Left ventricle myocardium inferior (tissue), 1 donor: ENCODE results near the gene GSKIP. TPM values are rescaled to one million over a fixed set of nuclear protein-coding genes. Genes with fewer than 3 reads are reported as not detected.

Experiments used
- DNase-seq: peaks from one replicate; pipeline ENCODE4 v3.0.0-alpha.2; 2020
- H3K27ac ChIP-seq: fragments of 200-600 bp; replicated peaks from 2 replicates; pipeline ENCODE4 v1.8.0; 2021
- H3K27me3 ChIP-seq: fragments of 200-600 bp; 2 replicates; pipeline ENCODE4 v1.8.0; 2021; ENCODE audit warnings: low read depth
- H3K36me3 ChIP-seq: fragments of 200-600 bp; 2 replicates; pipeline ENCODE4 v1.8.0; 2021
- H3K4me1 ChIP-seq: fragments of 200-600 bp; 2 replicates; pipeline ENCODE4 v1.8.0; 2021
- H3K4me3 ChIP-seq: fragments of 200-600 bp; 2 replicates; pipeline ENCODE4 v1.8.0; 2021; ENCODE audit warnings: mild to moderate bottlenecking, moderate library complexity
- H3K9me3 ChIP-seq: fragments of 200-600 bp; replicated peaks from 2 replicates; pipeline ENCODE4 v1.8.0; 2021
- intact Hi-C: fragments of 100-400 bp; cut with micrococcal nuclease; formaldehyde crosslinking; loops from one replicate; pipeline ENCODE4 v1.11.0; 2022
- total RNA-seq: library from RNA; stranded (reverse); fragmentation: NEBNext Ultra II Directional; extraction: Animal tissue kit (Norgen Biotek cat#: 25700); gene quantifications from one replicate; pipeline ENCODE4 v1.2.1, GENCODE V29; 2021
- TF ChIP-seq, protein P1 (sequence below): fragments of 200-600 bp; IDR thresholded peaks from 2 replicates; pipeline ENCODE4 v1.8.0; 2021; ENCODE audit warnings: antibody characterized with exemption, mild to moderate bottlenecking, borderline replicate concordance
- donor health status: DM: no; HTN: yes; CAD: no; lungs with severe emphysema.

The GSKIP gene
- total RNA-seq, 1 donor from 2014 or later, result 12.1 TPM

DNA sequence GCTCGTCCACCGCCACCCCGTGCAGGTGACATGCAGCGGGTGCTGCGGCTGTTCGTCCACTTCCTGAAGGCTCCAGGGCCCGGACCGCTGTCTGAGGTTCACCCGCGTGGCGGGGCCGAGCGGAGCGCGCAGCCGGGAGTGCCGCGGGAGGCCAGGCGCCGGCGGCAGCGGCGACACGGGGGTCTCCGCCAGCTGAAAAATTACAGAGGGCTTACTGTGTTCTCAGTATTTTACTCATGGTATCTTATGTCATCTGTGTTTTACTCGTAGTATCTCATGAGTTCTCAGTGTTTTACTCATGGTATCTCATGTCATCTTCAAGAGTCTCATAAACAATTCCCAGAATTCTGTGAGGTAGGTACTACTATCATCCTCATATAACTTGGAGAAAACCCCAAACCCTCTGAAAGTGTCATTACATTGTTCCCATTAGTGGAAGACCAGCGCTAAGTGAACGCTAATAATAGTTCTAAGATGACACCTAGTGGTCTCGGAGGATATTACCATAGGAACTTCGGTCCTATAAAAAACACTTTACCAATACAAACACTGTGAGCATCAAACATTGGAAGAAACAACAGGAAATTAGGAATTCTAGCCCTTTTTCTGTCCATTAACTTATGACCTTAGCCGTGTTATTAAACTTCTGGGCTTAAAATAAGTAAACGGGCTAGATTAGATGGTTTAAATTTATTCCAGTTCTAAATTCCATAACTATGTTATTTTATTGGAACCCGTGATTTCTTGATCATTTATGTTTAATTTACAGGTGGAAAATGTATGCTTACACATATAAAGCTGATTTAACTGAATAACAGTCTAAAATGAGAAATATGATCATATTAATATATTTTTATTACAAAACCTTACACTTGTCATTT is 61.0 kb downstream of the GSKIP start:
- intact Hi-C loops, result loop anchor here (10.0 kb wide), 2 partner anchors 130 to 320 kb away; no protein-coding TSS in a partner anchor
- no peak for DNase-seq
- TF ChIP-seq, protein P1, sequence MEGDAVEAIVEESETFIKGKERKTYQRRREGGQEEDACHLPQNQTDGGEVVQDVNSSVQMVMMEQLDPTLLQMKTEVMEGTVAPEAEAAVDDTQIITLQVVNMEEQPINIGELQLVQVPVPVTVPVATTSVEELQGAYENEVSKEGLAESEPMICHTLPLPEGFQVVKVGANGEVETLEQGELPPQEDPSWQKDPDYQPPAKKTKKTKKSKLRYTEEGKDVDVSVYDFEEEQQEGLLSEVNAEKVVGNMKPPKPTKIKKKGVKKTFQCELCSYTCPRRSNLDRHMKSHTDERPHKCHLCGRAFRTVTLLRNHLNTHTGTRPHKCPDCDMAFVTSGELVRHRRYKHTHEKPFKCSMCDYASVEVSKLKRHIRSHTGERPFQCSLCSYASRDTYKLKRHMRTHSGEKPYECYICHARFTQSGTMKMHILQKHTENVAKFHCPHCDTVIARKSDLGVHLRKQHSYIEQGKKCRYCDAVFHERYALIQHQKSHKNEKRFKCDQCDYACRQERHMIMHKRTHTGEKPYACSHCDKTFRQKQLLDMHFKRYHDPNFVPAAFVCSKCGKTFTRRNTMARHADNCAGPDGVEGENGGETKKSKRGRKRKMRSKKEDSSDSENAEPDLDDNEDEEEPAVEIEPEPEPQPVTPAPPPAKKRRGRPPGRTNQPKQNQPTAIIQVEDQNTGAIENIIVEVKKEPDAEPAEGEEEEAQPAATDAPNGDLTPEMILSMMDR, result peak; percentile 82

DNA sequence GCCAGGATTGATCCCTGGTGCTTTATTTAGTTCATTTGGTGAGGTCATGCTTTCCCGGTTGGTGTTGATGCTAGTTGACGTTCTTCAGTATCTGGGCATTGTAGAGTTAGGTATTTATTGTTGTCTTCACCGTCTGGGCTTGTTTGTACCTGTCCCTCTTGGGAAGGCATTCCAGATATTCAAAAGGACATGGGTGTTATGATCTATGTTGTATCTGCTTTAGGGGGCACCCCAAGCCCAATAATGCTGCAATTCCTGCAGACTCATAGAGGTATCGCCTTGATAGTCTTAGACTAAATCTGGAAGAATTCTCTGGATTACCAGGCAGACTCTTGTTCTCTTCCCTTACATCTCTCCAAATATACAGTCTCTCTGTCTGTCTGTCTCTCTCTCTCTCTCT is 70.7 kb downstream of the GSKIP start:
- TF ChIP-seq, protein P1, result no peak
- H3K4me1 ChIP-seq, result no peaks in the 10 kb centered on the region
- no peak overlapping the region for H3K27ac ChIP-seq
- peaks cover 24% of the 10 kb centered on the region for H3K27me3 ChIP-seq
- intact Hi-C loops, result no loop called here
- DNase-seq, result no peak
- H3K4me3 ChIP-seq, result no peak overlapping the region
- H3K36me3 ChIP-seq, result no peaks in the 10 kb centered on the region
- no peaks in the 10 kb centered on the region for H3K9me3 ChIP-seq

More for the DNA sequence above, 61.0 kb downstream of the GSKIP start:
- H3K9me3 ChIP-seq, result peaks cover 6% of the 10 kb centered on the region
- H3K4me3 ChIP-seq, result peak overlapping the region; percentile 64
- no peak overlapping the region for H3K27ac ChIP-seq
- no peaks in the 10 kb centered on the region for H3K27me3 ChIP-seq
- no peaks in the 10 kb centered on the region for H3K36me3 ChIP-seq
- peaks cover 13% of the 10 kb centered on the region for H3K4me1 ChIP-seq

Other genes with a start within 250 kb of the GSKIP start
- gene BDKRB2, start 158.7 kb upstream of the GSKIP start, total RNA-seq, result 0.49 TPM
- not detected for gene BDKRB1, start 107.3 kb upstream of the GSKIP start, total RNA-seq
- gene ATG2B, start 185 bp upstream of the GSKIP start, total RNA-seq, result 10.0 TPM
- 0.41 TPM for gene AK7, start 28.6 kb downstream of the GSKIP start, total RNA-seq
- gene PAPOLA, start 138.9 kb downstream of the GSKIP start, total RNA-seq, result 136 TPM